K562 (cell line): ENCODE measurements around the gene PSMA7.

Experiments used
- EP300 ChIP-seq: IDR thresholded peaks from 2 replicates; pipeline ENCODE4 v1.6.1; 2012; ENCODE audit warnings: low read length, improper control_type of control experiment
- HNRNPUL1 ChIP-seq: fragments of 200-400 bp; formaldehyde crosslinking; IDR thresholded peaks from 2 replicates; pipeline ENCODE4 v1.6.1; 2017; ENCODE audit warnings: low read length
- IFI16 ChIP-seq: fragments of 250-450 bp; sonication (Bioruptor Pico); IDR thresholded peaks from 2 replicates; pipeline ENCODE4 v2.1.2; 2022; ENCODE audit warnings: mild to moderate bottlenecking, inconsistent platforms
- JUND ChIP-seq, 2 experiments: IDR thresholded peaks; 2 replicates in 1 of 2; 3 replicates in 1 of 2; pipeline ENCODE4 v1.6.1; 2011; ENCODE audit warnings: borderline replicate concordance in 2 of 2, low read depth in 2 of 2, low read length in 2 of 2, improper control_type of control experiment in 1 of 2, missing biosample characterization in 1 of 2, missing genetic modification characterization in 1 of 2, missing genetic modification reagents in 1 of 2
- POLR2A ChIP-seq: fragments of 450-650 bp; conservative IDR thresholded peaks from 2 replicates; pipeline ENCODE4 v1.6.1; 2016
- SREBF1 ChIP-seq: fragments of 150-350 bp; IDR thresholded peaks from 2 replicates; pipeline ENCODE4 v1.6.1; 2014; ENCODE audit warnings: antibody characterized with exemption, low read depth, low read length, borderline replicate concordance
- TF ChIP-seq, protein P1 (sequence below): sonication (generic); formaldehyde crosslinking; IDR thresholded peaks from 2 replicates; pipeline ENCODE4 v1.9.0; 2022; ENCODE audit warnings: mild to moderate bottlenecking, missing genetic modification reagents
- TF ChIP-seq, protein P2 (sequence below): fragments of 450-650 bp; IDR thresholded peaks from 2 replicates; pipeline ENCODE4 v1.6.1; 2016; ENCODE audit warnings: missing biosample characterization, missing genetic modification characterization
- TF ChIP-seq, protein P3 (sequence below), 3 experiments: IDR thresholded peaks in 2 of 3; conservative IDR thresholded peaks in 1 of 3; 2 replicates each; pipeline ENCODE4 v1.5.1; 2011 to 2012; ENCODE audit warnings: low read length in 3 of 3, mild to moderate bottlenecking in 3 of 3, control low read depth in 2 of 3, improper control_type of control experiment in 1 of 3, inconsistent platforms in 1 of 3, low read depth in 1 of 3, mixed read lengths in 1 of 3, moderate library complexity in 1 of 3; ENCODE audit not compliant: insufficient read depth in 2 of 3

DNA sequence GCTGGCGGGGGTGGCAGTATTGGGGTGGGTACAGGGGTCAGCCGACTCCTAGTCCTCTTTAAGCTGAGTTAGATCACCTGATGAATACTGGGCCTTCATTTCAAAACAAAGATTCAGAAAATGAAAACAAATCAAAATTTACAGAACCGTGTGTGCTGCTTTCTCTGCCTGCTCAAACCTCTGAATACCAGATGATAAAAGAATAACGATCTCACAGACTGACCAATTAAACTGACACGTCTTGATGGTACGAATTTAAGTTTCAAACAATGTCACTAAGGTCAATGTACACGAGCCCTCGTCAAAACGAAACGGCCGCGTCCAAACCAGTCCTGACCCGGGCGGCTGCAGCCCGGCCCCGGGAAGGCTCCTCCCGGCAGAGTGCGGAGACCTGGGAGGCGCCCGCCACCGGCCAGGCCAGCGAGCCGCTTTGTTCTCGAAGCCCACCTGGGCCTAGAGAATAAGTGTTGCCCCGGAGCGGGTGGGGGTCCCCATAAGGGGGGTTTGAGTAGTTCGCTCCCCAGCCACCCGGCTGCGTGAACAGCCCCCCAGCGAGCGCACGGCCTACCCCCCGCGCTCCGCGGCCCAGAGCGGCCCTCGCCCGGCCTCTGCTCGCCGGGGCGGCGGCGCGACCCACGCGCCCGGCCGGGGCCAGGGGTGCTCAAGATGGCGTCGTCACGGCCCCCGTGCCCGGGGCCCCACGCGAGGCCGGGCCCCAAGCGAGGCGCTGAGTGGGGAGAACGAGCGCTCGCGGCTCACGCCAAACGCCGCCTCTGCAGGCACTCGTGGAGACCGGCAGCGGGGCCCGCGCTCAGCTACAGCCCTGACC lies 728 bp downstream of the PSMA7 start:
- TF ChIP-seq HNRNPUL1 (no peak), POLR2A (no peak), EP300 (no peak), SREBF1 (no peak), IFI16 (no peak), JUND (IDR thresholded peaks at IDR 0.05; ENCODE audit: borderline replicate concordance, low read depth, low read length) (no peak), JUND (tag; IDR thresholded peaks at IDR 0.05; ENCODE audit: borderline replicate concordance, low read depth, low read length) (no peak)
- TF ChIP-seq, protein P1, sequence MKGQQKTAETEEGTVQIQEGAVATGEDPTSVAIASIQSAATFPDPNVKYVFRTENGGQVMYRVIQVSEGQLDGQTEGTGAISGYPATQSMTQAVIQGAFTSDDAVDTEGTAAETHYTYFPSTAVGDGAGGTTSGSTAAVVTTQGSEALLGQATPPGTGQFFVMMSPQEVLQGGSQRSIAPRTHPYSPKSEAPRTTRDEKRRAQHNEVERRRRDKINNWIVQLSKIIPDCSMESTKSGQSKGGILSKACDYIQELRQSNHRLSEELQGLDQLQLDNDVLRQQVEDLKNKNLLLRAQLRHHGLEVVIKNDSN (CRISPR knock-in tag): no peak
- TF ChIP-seq, protein P2, sequence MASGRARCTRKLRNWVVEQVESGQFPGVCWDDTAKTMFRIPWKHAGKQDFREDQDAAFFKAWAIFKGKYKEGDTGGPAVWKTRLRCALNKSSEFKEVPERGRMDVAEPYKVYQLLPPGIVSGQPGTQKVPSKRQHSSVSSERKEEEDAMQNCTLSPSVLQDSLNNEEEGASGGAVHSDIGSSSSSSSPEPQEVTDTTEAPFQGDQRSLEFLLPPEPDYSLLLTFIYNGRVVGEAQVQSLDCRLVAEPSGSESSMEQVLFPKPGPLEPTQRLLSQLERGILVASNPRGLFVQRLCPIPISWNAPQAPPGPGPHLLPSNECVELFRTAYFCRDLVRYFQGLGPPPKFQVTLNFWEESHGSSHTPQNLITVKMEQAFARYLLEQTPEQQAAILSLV (tag): no peak
- TF ChIP-seq, protein P3, sequence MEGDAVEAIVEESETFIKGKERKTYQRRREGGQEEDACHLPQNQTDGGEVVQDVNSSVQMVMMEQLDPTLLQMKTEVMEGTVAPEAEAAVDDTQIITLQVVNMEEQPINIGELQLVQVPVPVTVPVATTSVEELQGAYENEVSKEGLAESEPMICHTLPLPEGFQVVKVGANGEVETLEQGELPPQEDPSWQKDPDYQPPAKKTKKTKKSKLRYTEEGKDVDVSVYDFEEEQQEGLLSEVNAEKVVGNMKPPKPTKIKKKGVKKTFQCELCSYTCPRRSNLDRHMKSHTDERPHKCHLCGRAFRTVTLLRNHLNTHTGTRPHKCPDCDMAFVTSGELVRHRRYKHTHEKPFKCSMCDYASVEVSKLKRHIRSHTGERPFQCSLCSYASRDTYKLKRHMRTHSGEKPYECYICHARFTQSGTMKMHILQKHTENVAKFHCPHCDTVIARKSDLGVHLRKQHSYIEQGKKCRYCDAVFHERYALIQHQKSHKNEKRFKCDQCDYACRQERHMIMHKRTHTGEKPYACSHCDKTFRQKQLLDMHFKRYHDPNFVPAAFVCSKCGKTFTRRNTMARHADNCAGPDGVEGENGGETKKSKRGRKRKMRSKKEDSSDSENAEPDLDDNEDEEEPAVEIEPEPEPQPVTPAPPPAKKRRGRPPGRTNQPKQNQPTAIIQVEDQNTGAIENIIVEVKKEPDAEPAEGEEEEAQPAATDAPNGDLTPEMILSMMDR (IDR thresholded peaks at IDR 0.05 in 2 of 3, conservative IDR thresholded peaks at IDR 0.05 in 1 of 3; ENCODE audit: insufficient read depth in 2 of 3, low read depth in 1 of 3, low read length in 3 of 3): no peak
